Left renal pelvis (tissue), 4 donors: Measurements from ENCODE around the gene DNAH17. TPM values are rescaled to one million over a fixed set of nuclear protein-coding genes. Genes with fewer than 3 reads are reported as not detected.

Source experiments
- DNase-seq, 4 donors: peaks; one replicate each; pipeline ENCODE4 v3.0.0-alpha.2; 2013; ENCODE audit warnings: low read depth in 4 of 4, low spot score in 3 of 4
- polyA plus RNA-seq, 4 donors: library from polyadenylated mRNA; unstranded; fragments of 120-200 nt; gene quantifications; one replicate each; pipeline ENCODE4 v1.2.1, GENCODE V29; 2013; ENCODE audit not compliant: insufficient read length in 4 of 4

The DNAH17 gene
- polyA plus RNA-seq, 4 donors, result 1.5 to 4.8 (median 2.2) TPM

DNA sequence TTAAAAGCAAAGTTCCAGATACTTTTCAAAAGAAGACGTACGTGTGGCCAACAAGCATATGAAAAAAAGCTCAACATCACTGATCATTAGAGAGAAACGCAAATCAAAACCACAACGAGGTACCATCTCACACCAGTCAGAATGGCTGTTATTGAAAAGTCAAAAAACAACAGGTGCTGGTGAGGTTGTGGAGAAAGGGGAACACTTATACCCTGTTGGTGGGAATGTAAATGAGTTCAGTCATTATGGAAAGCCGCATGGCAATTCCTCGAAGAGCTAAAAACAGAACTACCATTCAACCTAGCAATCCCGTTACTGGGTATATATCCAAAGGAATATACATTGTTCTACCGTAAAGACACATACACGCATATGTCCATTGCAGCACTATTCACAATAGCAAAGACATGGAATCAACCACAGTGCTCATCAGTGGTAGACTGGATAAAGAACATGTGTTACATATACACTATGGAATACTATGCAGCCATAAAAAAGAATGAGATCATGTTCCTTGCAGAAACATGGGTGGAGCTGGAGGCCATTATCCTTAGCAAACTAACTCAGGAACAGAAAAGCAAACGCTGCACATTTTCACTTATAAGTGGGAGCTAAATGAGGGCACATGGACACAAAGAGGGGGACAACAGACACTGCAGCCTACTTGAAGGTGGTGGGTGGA, 31.1 kb upstream of the DNAH17 start:
- DNase-seq, result no peak

GRCh38 chr17:78607038-78607437, 29.8 kb upstream of the DNAH17 start:
- no peak for DNase-seq

GRCh38 chr17:78605886-78606285, 28.7 kb upstream of the DNAH17 start:
- no peak for DNase-seq

DNA sequence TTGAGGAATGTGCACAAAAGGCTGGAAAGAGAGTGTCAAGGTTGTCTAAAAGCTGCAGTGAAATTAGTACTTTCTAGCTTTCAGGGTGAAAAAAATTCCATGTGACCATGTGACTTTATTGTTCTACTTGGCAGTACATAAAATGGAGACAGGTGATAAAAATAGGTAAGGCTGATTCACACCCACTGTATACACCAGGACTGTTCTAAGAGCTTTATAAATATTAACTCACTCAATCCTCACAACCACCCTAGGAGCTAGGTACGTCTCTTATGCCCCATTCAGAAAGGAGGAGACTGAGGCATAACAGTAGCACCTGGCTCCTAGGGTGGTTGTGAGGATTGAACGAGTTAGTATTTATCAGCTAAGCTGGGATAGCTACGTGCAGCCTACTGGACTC, 28.2 kb upstream of the DNAH17 start:
- DNase-seq, result no peak

GRCh38 chr17:78602246-78602645, 25.1 kb upstream of the DNAH17 start:
- no peak for DNase-seq

- no peak for DNase-seq
These were observed 24.5 kb upstream of the DNAH17 start for GRCh38 chr17:78601577-78602190.

GRCh38 chr17:78600181-78600721, 23.1 kb upstream of the DNAH17 start:
- no peak for DNase-seq

- DNase-seq, result no peak
These were observed 22.2 kb upstream of the DNAH17 start for GRCh38 chr17:78599419-78599818.

- DNase-seq, result no peak
These were observed 20.8 kb upstream of the DNAH17 start for GRCh38 chr17:78598013-78598471.

- DNase-seq, result no peak
These were observed 19.9 kb upstream of the DNAH17 start for GRCh38 chr17:78596871-78597764.

DNA sequence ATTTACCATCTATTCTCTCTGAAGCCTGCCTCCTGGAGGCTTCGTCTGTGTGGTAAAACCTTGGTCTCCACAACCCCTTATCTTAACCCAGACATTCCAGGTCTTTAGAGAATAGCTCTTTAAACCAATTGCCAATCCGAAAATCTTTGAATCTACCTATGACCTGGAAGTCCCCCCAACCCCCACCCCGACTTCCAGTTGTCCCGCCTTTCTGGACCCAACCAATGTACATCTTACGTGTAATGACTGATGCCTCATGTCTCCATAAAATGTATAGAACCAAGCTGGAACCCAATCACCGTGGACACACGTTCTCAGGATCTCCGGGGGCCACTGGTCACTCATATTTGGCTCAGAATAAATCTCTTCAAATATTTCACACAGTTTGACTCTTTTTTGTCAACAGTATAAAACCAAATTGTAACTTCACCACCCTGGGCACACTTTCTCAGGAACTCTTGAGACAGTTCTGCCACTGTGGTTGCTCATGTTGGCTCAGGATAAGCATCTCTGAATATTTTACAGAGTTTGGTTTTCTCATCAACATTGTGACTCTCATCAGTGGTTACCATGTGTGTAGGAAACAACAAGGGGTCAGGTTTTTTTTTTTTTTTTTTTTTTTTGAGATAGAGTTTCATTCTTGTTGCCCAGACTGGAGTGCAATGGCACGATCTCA, 18.1 kb upstream of the DNAH17 start:
- DNase-seq, result no peak

DNA sequence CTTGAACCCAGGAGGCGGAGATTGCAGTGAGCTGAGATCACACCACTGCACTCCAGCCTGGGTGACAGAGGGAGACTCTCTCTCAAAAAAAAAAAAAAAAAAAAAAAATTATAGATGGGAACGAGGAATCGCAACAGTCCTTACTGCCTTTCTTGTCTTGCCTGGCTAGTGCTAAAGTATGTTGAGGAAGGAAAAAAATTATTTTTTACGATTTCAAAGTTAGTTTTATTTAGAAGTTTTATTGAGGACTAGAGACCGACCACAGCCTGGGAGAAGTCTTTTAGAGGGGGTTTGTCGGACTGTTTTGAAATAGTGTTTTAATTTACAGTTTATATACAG, 15.8 kb upstream of the DNAH17 start:
- no peak for DNase-seq

- no peak for DNase-seq
These were observed 14.1 kb upstream of the DNAH17 start for GRCh38 chr17:78591263-78591671.

DNA sequence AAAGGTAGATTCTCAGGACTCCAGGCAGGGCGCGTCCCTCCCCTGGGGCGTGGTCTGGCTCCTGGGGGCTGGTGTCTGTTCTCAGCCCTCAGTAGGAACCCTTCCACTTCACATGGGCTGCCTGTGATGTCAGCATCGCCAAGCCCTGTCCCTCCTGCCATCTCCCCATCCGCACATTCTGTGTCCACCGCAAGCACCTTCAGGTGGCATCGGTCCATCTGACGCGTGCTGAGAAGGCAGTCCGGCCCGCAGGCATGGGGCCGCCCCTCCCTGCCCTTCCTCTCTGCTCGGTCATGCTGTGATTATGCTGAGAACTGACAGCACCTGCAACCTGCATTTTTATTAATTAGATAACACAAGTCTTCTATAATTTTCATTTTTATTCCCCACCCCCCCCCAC, 12.7 kb upstream of the DNAH17 start:
- DNase-seq, result no peak

- no peak for DNase-seq
These were observed 12.0 kb upstream of the DNAH17 start for GRCh38 chr17:78589031-78589675.

GRCh38 chr17:78588258-78589030, 11.2 kb upstream of the DNAH17 start:
- no peak for DNase-seq

DNA sequence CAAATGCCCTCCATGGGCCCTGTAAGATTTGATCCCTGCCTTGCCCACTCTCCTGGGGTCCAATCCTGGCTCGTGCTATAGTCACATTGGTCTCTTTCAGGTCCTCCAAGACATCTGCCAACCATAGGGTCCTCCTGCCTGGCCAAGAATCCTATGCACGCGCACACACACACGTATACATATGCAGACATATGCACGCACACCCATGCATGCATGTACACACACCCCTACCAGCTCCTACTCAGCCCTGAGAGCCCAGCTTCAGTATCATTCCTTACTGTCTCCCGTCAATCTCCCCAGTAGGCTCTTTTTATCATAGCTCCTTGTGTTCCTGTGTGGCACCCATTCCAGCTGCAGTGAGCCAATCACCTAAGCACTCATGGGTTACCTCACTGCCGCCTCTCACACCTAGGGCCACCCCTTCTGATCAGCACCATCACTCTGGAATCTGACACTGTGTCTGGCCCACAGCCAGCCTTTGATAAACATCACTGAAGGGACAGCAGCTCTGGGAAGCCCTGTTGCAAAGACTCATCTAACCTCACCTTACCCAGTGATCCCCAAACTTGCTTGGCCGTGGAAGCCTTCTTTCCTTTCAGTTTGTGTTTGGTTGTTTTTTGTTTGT, 7.9 kb upstream of the DNAH17 start:
- no peak for DNase-seq

DNA sequence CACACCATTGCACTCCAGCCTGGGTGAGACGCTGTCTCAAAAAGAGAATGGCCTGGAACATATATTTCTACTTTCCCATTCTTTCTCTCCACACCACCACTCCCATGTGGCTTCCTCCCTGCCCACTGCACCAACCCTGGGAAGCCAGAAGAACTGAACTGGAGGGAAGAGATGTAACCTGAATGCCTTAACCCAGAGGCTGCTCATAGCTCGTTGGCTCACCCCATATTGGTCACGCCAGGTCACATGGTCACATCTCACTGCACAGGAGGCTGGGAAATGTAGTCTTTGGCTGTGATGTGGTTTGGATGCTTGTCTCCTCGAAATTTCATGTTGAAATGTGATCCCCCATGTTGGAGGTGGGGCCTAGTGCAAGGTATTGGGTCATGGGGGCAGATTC, 5.9 kb upstream of the DNAH17 start:
- no peak for DNase-seq

DNA sequence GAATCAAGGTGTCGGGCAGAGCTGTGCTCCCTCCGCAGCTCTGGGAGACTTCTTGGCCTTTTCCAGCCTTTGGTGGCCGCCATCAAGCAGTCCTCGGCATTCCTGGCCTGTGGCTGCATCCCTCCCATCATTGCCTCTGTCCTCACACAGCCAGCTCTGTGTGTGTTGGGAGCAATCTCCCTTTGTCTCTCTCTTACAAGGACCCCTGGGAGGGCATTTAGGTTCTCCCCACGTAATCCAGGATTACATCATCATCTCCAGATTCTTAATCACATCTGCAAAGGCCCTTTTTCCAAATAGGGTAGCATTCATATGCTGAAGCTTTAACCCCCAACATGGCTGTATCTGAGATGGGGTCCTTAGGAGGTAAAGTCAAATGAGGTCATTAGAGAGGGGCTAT, 4.1 kb upstream of the DNAH17 start:
- no peak for DNase-seq
